ENCODE data around the gene SMURF1.

GRCh38 chr7:99004216-99004615 lies 139.7 kb downstream of the SMURF1 start:
- TF ChIP-seq CTCF (IDR thresholded peaks at IDR 0.05): no peak
- TF ChIP-seq POLR2A (IDR thresholded peaks at IDR 0.05): no peak

All from sigmoid colon (tissue), 3 donors.